HEK293 (cell line): ENCODE measurements around the gene OPN4.

Source experiments
- CTCF ChIA-PET: fragments of 350-600 bp; formaldehyde crosslinking; extraction: SDS; loops from one replicate; lab custom pipeline; 2021; ENCODE audit warnings: antibody characterized with exemption; lab: Yijun Ruan, JAX
- POLR2A ChIA-PET: fragments of 300-600 bp; formaldehyde crosslinking; extraction: SDS; loops from one replicate; lab custom pipeline; 2020; ENCODE audit warnings: antibody characterized with exemption, inconsistent platforms; lab: Yijun Ruan, JAX
- H3K27ac ChIP-seq: fragments of 200-500 bp; sonication (Bioruptor generic); 2 replicates; pipeline ENCODE4 v1.5.1; 2014; ENCODE audit warnings: low read depth, low read length, control low read depth, inconsistent platforms; ENCODE audit errors: extremely low read depth
- H3K36me3 ChIP-seq, 2 experiments: fragments of 200-500 bp in 1 of 2; sonication (Bioruptor generic) in 1 of 2; 1 replicate in 1 of 2; 2 replicates in 1 of 2; pipeline ENCODE4 v1.5.1; 2014 to 2017; ENCODE audit warnings: inconsistent platforms in 2 of 2, low read length in 2 of 2; ENCODE audit not compliant: control insufficient read depth in 2 of 2, insufficient read depth in 1 of 2
- H3K4me1 ChIP-seq: fragments of 200-500 bp; sonication (Bioruptor generic); 2 replicates; pipeline ENCODE4 v1.5.1; 2014; ENCODE audit warnings: mild to moderate bottlenecking, low read length, inconsistent platforms; ENCODE audit not compliant: control insufficient read depth, insufficient read depth
- H3K4me3 ChIP-seq: 2 replicates; pipeline ENCODE4 v1.5.1; 2011; ENCODE audit warnings: low read depth, mild to moderate bottlenecking, control low read depth, low read length, moderate library complexity
- H3K9me3 ChIP-seq: fragments of 200-500 bp; sonication (Bioruptor generic); 2 replicates; pipeline ENCODE4 v1.5.1; 2014; ENCODE audit warnings: low read depth, low read length, inconsistent platforms; ENCODE audit not compliant: control insufficient read depth, insufficient read depth
- ELK4 ChIP-seq: IDR thresholded peaks from 2 replicates; pipeline ENCODE4 v1.6.1; 2011; ENCODE audit warnings: mild to moderate bottlenecking, low read depth, low read length, borderline replicate concordance
- KLF16 ChIP-seq: fragments of 450-650 bp; formaldehyde crosslinking; IDR thresholded peaks from 2 replicates; pipeline ENCODE4 v1.5.1; 2017; ENCODE audit warnings: missing biosample characterization, missing genetic modification characterization
- KLF17 ChIP-seq: fragments of 450-650 bp; formaldehyde crosslinking; IDR thresholded peaks from 2 replicates; pipeline ENCODE4 v1.5.1; 2016; ENCODE audit warnings: missing biosample characterization, missing genetic modification characterization
- MYNN ChIP-seq: fragments of 450-650 bp; formaldehyde crosslinking; IDR thresholded peaks from 2 replicates; pipeline ENCODE4 v1.5.1; 2016; ENCODE audit warnings: missing biosample characterization, missing genetic modification characterization, borderline replicate concordance
- REPIN1 ChIP-seq: fragments of 450-650 bp; formaldehyde crosslinking; IDR thresholded peaks from 2 replicates; pipeline ENCODE4 v1.5.1; 2017; ENCODE audit warnings: missing biosample characterization, missing genetic modification characterization, low read depth
- SCRT1 ChIP-seq: fragments of 450-650 bp; formaldehyde crosslinking; IDR thresholded peaks from 2 replicates; pipeline ENCODE4 v1.5.1; 2016; ENCODE audit warnings: missing biosample characterization, missing genetic modification characterization, borderline replicate concordance
- TSHZ1 ChIP-seq: fragments of 450-650 bp; formaldehyde crosslinking; IDR thresholded peaks from 2 replicates; pipeline ENCODE4 v1.5.1; 2016; ENCODE audit warnings: missing biosample characterization, missing genetic modification characterization, borderline replicate concordance
- ZBTB21 ChIP-seq: fragments of 450-650 bp; formaldehyde crosslinking; IDR thresholded peaks from 2 replicates; pipeline ENCODE4 v1.5.1; 2017; ENCODE audit warnings: missing biosample characterization, missing genetic modification characterization
- ZBTB8A ChIP-seq: fragments of 450-650 bp; formaldehyde crosslinking; IDR thresholded peaks from 2 replicates; pipeline ENCODE4 v1.5.1; 2016; ENCODE audit warnings: missing biosample characterization, missing genetic modification characterization
- ZFP41 ChIP-seq: fragments of 450-650 bp; formaldehyde crosslinking; IDR thresholded peaks from 2 replicates; pipeline ENCODE4 v1.5.1; 2016; ENCODE audit warnings: missing biosample characterization, missing genetic modification characterization, borderline replicate concordance
- ZFP69B ChIP-seq: fragments of 450-650 bp; formaldehyde crosslinking; IDR thresholded peaks from 2 replicates; pipeline ENCODE4 v1.5.1; 2016; ENCODE audit warnings: missing biosample characterization, missing genetic modification characterization
- ZNF133 ChIP-seq: fragments of 450-650 bp; formaldehyde crosslinking; IDR thresholded peaks from 2 replicates; pipeline ENCODE4 v1.5.1; 2016; ENCODE audit warnings: missing biosample characterization, missing genetic modification characterization
- ZNF239 ChIP-seq: fragments of 450-650 bp; formaldehyde crosslinking; IDR thresholded peaks from 2 replicates; pipeline ENCODE4 v1.5.1; 2016; ENCODE audit warnings: missing biosample characterization, missing genetic modification characterization
- ZNF266 ChIP-seq: fragments of 450-650 bp; formaldehyde crosslinking; IDR thresholded peaks from 2 replicates; pipeline ENCODE4 v1.5.1; 2016; ENCODE audit warnings: missing biosample characterization, missing genetic modification characterization, low read depth
- ZNF280C ChIP-seq: fragments of 450-650 bp; formaldehyde crosslinking; IDR thresholded peaks from 2 replicates; pipeline ENCODE4 v1.5.1; 2016; ENCODE audit warnings: missing biosample characterization, missing genetic modification characterization
- ZNF394 ChIP-seq: fragments of 450-650 bp; formaldehyde crosslinking; IDR thresholded peaks from 2 replicates; pipeline ENCODE4 v1.5.1; 2016; ENCODE audit warnings: missing biosample characterization, missing genetic modification characterization, mild to moderate bottlenecking, moderate library complexity, borderline replicate concordance
- ZNF571 ChIP-seq: fragments of 450-650 bp; formaldehyde crosslinking; IDR thresholded peaks from 2 replicates; pipeline ENCODE4 v1.5.0; 2017; ENCODE audit warnings: missing biosample characterization, missing genetic modification characterization
- ZNF747 ChIP-seq: fragments of 450-650 bp; formaldehyde crosslinking; IDR thresholded peaks from 2 replicates; pipeline ENCODE4 v1.5.1; 2016; ENCODE audit warnings: missing biosample characterization, missing genetic modification characterization
- ZSCAN16 ChIP-seq: fragments of 450-650 bp; formaldehyde crosslinking; IDR thresholded peaks from 2 replicates; pipeline ENCODE4 v1.5.1; 2016; ENCODE audit warnings: missing biosample characterization, missing genetic modification characterization
- TF ChIP-seq, protein P1 (sequence below): fragments of 450-650 bp; formaldehyde crosslinking; IDR thresholded peaks from 2 replicates; pipeline ENCODE4 v1.5.1; 2016; ENCODE audit warnings: missing biosample characterization, missing genetic modification characterization
- TF ChIP-seq, protein P2 (sequence below): fragments of 450-650 bp; formaldehyde crosslinking; conservative IDR thresholded peaks from 2 replicates; pipeline ENCODE4 v1.5.1; 2016; ENCODE audit warnings: low read depth, missing biosample characterization, missing genetic modification characterization

Gene OPN4

GRCh38 chr10:86715156-86715795 lies 60.9 kb downstream of the OPN4 start (continued):
- no peak for TF ChIP-seq TSHZ1
- TF ChIP-seq ZNF266 (tag by site-specific recombination), result no peak
- TF ChIP-seq, protein P1, sequence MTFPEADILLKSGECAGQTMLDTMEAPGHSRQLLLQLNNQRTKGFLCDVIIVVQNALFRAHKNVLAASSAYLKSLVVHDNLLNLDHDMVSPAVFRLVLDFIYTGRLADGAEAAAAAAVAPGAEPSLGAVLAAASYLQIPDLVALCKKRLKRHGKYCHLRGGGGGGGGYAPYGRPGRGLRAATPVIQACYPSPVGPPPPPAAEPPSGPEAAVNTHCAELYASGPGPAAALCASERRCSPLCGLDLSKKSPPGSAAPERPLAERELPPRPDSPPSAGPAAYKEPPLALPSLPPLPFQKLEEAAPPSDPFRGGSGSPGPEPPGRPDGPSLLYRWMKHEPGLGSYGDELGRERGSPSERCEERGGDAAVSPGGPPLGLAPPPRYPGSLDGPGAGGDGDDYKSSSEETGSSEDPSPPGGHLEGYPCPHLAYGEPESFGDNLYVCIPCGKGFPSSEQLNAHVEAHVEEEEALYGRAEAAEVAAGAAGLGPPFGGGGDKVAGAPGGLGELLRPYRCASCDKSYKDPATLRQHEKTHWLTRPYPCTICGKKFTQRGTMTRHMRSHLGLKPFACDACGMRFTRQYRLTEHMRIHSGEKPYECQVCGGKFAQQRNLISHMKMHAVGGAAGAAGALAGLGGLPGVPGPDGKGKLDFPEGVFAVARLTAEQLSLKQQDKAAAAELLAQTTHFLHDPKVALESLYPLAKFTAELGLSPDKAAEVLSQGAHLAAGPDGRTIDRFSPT (tag by site-specific recombination), result no peak
- no peak for TF ChIP-seq KLF17
- no peak for TF ChIP-seq ZNF239
- no peak for TF ChIP-seq ZBTB21 (tag by site-specific recombination)
- no peak for TF ChIP-seq MYNN (tag by site-specific recombination)
- TF ChIP-seq, protein P2, sequence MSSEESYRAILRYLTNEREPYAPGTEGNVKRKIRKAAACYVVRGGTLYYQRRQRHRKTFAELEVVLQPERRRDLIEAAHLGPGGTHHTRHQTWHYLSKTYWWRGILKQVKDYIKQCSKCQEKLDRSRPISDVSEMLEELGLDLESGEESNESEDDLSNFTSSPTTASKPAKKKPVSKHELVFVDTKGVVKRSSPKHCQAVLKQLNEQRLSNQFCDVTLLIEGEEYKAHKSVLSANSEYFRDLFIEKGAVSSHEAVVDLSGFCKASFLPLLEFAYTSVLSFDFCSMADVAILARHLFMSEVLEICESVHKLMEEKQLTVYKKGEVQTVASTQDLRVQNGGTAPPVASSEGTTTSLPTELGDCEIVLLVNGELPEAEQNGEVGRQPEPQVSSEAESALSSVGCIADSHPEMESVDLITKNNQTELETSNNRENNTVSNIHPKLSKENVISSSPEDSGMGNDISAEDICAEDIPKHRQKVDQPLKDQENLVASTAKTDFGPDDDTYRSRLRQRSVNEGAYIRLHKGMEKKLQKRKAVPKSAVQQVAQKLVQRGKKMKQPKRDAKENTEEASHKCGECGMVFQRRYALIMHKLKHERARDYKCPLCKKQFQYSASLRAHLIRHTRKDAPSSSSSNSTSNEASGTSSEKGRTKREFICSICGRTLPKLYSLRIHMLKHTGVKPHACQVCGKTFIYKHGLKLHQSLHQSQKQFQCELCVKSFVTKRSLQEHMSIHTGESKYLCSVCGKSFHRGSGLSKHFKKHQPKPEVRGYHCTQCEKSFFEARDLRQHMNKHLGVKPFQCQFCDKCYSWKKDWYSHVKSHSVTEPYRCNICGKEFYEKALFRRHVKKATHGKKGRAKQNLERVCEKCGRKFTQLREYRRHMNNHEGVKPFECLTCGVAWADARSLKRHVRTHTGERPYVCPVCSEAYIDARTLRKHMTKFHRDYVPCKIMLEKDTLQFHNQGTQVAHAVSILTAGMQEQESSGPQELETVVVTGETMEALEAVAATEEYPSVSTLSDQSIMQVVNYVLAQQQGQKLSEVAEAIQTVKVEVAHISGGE (tag by site-specific recombination), result no peak

DNA sequence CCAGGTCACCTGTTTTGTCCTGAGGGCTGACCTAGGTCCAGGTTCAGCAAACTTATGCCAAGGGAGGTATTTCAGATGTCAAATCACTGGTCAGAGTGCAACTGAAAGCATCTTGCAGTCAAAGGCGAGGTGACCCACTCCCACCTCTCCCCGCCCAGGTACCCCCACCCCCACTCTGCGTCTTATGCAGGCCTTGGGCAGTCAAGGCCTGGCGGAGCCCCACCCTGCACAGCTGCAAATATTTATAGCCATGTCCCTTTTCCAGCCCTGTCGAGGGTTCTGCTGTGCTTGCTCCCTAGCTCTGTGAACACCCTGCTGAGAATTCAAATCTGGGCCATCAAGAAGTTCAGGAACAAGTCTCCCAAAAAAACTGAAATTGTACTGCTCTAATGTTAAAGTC lies 61.5 kb downstream of the OPN4 start:
- H3K4me1 ChIP-seq, result peaks cover 7% of the 10 kb centered on the region; the same call in 1 of the 2 replicates
- no peaks in the 10 kb centered on the region for H3K9me3 ChIP-seq
- CTCF ChIA-PET, result interaction anchor here (1.0 to 1.3 kb wide), 2 partner anchors 22 to 184 kb away, joined by 5 read pairs; no protein-coding TSS in a partner anchor
- POLR2A ChIA-PET, result interaction anchor here (2.6 kb wide), 1 partner anchor 40 kb away, joined by 12 read pairs; the partner anchor contains the start of gene BMPR1A
- no peak overlapping the region for H3K27ac ChIP-seq
- no peaks in the 10 kb centered on the region for H3K36me3 ChIP-seq
- TF ChIP-seq MYNN (tag by site-specific recombination), result no peak
- TF ChIP-seq ZNF747 (tag by site-specific recombination), result no peak
- no peak for TF ChIP-seq ZNF571 (tag by site-specific recombination)
- no peak for TF ChIP-seq ZNF133 (tag by site-specific recombination)
- TF ChIP-seq ZFP69B, result no peak
- no peak for TF ChIP-seq SCRT1
- TF ChIP-seq KLF16, result no peak
- no peak for TF ChIP-seq ELK4
- no peak for TF ChIP-seq ZSCAN16 (tag by site-specific recombination)
- no peak for TF ChIP-seq REPIN1 (tag by site-specific recombination)
- TF ChIP-seq ZBTB8A (tag by site-specific recombination), result no peak
- TF ChIP-seq ZNF280C (tag by site-specific recombination), result no peak
- TF ChIP-seq ZFP41, result no peak
- no peak for TF ChIP-seq ZNF394 (tag by site-specific recombination)
- TF ChIP-seq, all 188 proteins: peak for 0
- H3K4me3 ChIP-seq, result no peak overlapping the region
